ENCODE results near the gene UBQLN1.

UBQLN1 gene

GRCh38 chr9:83662933-83663332 is 44.8 kb downstream of the UBQLN1 start:
- Histone ChIP-seq H3K9me3 (ENCODE audit: control insufficient read depth, insufficient read depth, low read length) (no peaks in the 10 kb centered on the region), H3K79me2 (ENCODE audit: control insufficient read depth, low read length) (peaks cover 6% of the 10 kb centered on the region), H4K20me1 (ENCODE audit: control insufficient read depth, insufficient read depth, low read depth, low read length) (0 out of 2 replicates have a peak, but pooled peaks cover 3% of the 10 kb centered on the region), H3K9me2 (replicated peaks; ENCODE audit: control insufficient read depth, low read length) (no peaks in the 10 kb centered on the region), H3K4me1 (ENCODE audit: control insufficient read depth, low read length) (peaks cover 18% of the 10 kb centered on the region), H3K27ac (ENCODE audit: low read depth, low read length) (no peak overlapping the region), H3K4me3 (ENCODE audit: low read length) (no peak overlapping the region), H3K36me3 (ENCODE audit: control insufficient read depth, low read length) (peaks cover 87% of the 10 kb centered on the region), H3K4me2 (ENCODE audit: low read length) (no peak overlapping the region), H3F3A (ENCODE audit: control insufficient read depth, insufficient read depth) (no peaks in the 10 kb centered on the region), H3K27me3 (ENCODE audit: control insufficient read depth, low read length) (no peaks in the 10 kb centered on the region)
- TF ChIP-seq CTCF (IDR thresholded peaks at IDR 0.05; ENCODE audit: low read depth, low read length, poor library complexity, severe bottlenecking) (no peak), EZH2phosphoT487 (IDR thresholded peaks at IDR 0.05; ENCODE audit: borderline replicate concordance, low read length) (no peak)

- no peaks in the 10 kb centered on the region for H3K4me1 ChIP-seq (ENCODE audit: control insufficient read depth, low read length)
- H3K27ac ChIP-seq (ENCODE audit: low read depth, low read length): no peak overlapping the region
- H3F3A ChIP-seq (ENCODE audit: control insufficient read depth, insufficient read depth): no peaks in the 10 kb centered on the region
- TF ChIP-seq CTCF (IDR thresholded peaks at IDR 0.05; ENCODE audit: low read depth, low read length, poor library complexity, severe bottlenecking) (no peak), EZH2phosphoT487 (IDR thresholded peaks at IDR 0.05; ENCODE audit: borderline replicate concordance, low read length) (no peak)
- H3K9me3 ChIP-seq (ENCODE audit: control insufficient read depth, insufficient read depth, low read length): no peaks in the 10 kb centered on the region
- no peak overlapping the region for H3K4me2 ChIP-seq (ENCODE audit: low read length)
- no peaks in the 10 kb centered on the region for H3K27me3 ChIP-seq (ENCODE audit: control insufficient read depth, low read length)
- no peak overlapping the region for H3K4me3 ChIP-seq (ENCODE audit: low read length)
- peaks cover 83% of the 10 kb centered on the region for H3K36me3 ChIP-seq (ENCODE audit: control insufficient read depth, low read length)
- H3K79me2 ChIP-seq (ENCODE audit: control insufficient read depth, low read length): no peaks in the 10 kb centered on the region
- no peaks in the 10 kb centered on the region for H3K9me2 ChIP-seq (replicated peaks; ENCODE audit: control insufficient read depth, low read length)
- H4K20me1 ChIP-seq (ENCODE audit: control insufficient read depth, insufficient read depth, low read depth, low read length): no peaks in the 10 kb centered on the region
These were observed 50.8 kb downstream of the UBQLN1 start for GRCh38 chr9:83656952-83657351.

GRCh38 chr9:83656032-83656680 is 51.6 kb downstream of the UBQLN1 start:
- Histone ChIP-seq H3K36me3 (ENCODE audit: control insufficient read depth, low read length) (peaks cover 81% of the 10 kb centered on the region), H3K4me2 (ENCODE audit: low read length) (no peak overlapping the region)
- TF ChIP-seq CTCF (IDR thresholded peaks at IDR 0.05; ENCODE audit: low read depth, low read length, poor library complexity, severe bottlenecking) (no peak), EZH2phosphoT487 (IDR thresholded peaks at IDR 0.05; ENCODE audit: borderline replicate concordance, low read length) (no peak)

More at GRCh38 chr9:83656032-83656680, 51.6 kb downstream of the UBQLN1 start:
- H3K4me1 ChIP-seq (ENCODE audit: control insufficient read depth, low read length): no peaks in the 10 kb centered on the region
- no peak overlapping the region for H3K4me3 ChIP-seq (ENCODE audit: low read length)
- H3K9me2 ChIP-seq (replicated peaks; ENCODE audit: control insufficient read depth, low read length): no peaks in the 10 kb centered on the region
- H3K9me3 ChIP-seq (ENCODE audit: control insufficient read depth, insufficient read depth, low read length): no peaks in the 10 kb centered on the region
- H3F3A ChIP-seq (ENCODE audit: control insufficient read depth, insufficient read depth): no peaks in the 10 kb centered on the region
- no peaks in the 10 kb centered on the region for H3K79me2 ChIP-seq (ENCODE audit: control insufficient read depth, low read length)
- H3K27ac ChIP-seq (ENCODE audit: low read depth, low read length): no peak overlapping the region
- H4K20me1 ChIP-seq (ENCODE audit: control insufficient read depth, insufficient read depth, low read depth, low read length): no peaks in the 10 kb centered on the region
- no peaks in the 10 kb centered on the region for H3K27me3 ChIP-seq (ENCODE audit: control insufficient read depth, low read length)
